Esophagus muscularis mucosa (tissue), 3 donors: ENCODE data around the gene GPSM1.

Experiments used
- POLR2A ChIP-seq: fragments of 450-650 bp; IDR thresholded peaks from one replicate; pipeline ENCODE4 v1.6.1; 2017; ENCODE audit warnings: antibody characterized with exemption, moderate library complexity, mild to moderate bottlenecking, low read depth
- POLR2AphosphoS5 ChIP-seq, 2 donors: sonication (generic); formaldehyde crosslinking; IDR thresholded peaks; one replicate each; pipeline ENCODE4 v1.6.1; 2017; ENCODE audit warnings: antibody characterized with exemption in 2 of 2
- TF ChIP-seq, protein P1 (sequence below), 3 experiments: fragments of 200-600 bp in 2 of 3; fragments of 450-650 bp in 1 of 3; sonication (generic) in 2 of 3; IDR thresholded peaks; one replicate each; pipeline ENCODE4 v1.5.1; 2017 to 2019; ENCODE audit warnings: antibody characterized with exemption in 3 of 3, mild to moderate bottlenecking in 2 of 3, moderate library complexity in 1 of 3

DNA sequence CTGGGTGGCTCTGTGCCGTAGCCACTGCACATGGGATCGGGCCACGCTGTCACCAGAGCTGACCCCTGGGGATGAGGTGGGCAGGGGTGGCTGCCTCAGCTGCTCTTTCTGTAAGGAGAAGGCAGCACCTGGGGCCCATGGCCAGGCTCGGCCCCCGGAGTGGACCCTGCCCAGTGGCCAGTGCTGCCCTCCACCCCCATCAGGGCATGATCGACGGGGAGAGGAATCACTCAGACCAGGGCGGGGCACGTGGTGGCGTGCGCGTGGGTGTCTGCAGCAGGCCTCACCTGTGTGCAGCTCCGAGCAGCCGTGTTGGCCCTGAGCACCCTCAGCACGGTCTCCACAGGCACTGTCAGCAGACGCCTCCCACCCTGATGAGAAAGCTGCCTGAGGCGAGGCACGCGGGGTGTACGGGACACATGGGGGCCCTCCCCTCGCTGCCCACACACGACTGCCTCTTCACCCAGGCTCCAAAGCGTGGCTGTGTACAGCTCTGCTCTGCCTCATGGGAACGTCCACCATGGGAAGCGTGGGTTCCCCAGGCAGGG lies 54.7 kb downstream of the GPSM1 start:
- TF ChIP-seq, protein P1, sequence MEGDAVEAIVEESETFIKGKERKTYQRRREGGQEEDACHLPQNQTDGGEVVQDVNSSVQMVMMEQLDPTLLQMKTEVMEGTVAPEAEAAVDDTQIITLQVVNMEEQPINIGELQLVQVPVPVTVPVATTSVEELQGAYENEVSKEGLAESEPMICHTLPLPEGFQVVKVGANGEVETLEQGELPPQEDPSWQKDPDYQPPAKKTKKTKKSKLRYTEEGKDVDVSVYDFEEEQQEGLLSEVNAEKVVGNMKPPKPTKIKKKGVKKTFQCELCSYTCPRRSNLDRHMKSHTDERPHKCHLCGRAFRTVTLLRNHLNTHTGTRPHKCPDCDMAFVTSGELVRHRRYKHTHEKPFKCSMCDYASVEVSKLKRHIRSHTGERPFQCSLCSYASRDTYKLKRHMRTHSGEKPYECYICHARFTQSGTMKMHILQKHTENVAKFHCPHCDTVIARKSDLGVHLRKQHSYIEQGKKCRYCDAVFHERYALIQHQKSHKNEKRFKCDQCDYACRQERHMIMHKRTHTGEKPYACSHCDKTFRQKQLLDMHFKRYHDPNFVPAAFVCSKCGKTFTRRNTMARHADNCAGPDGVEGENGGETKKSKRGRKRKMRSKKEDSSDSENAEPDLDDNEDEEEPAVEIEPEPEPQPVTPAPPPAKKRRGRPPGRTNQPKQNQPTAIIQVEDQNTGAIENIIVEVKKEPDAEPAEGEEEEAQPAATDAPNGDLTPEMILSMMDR (IDR thresholded peaks at IDR 0.05): no peak
- TF ChIP-seq POLR2AphosphoS5 (IDR thresholded peaks at IDR 0.05) (no peak), POLR2A (no peak)
